ENCODE data around the gene CLDN22.

- no peak for TF ChIP-seq POLR2A (IDR thresholded peaks at IDR 0.05)
- no peak for TF ChIP-seq CTCF (IDR thresholded peaks at IDR 0.05)
Observed at GRCh38 chr4:183312841-183313240, 7.2 kb downstream of the CLDN22 start.
